ENCODE data around the gene SLC1A2. TPM values are rescaled to one million over a fixed set of nuclear protein-coding genes. Genes with fewer than 3 reads are reported as not detected.

Gene SLC1A2
- total RNA-seq, 1 experiment from 2014 or later: 0.50 TPM

DNA sequence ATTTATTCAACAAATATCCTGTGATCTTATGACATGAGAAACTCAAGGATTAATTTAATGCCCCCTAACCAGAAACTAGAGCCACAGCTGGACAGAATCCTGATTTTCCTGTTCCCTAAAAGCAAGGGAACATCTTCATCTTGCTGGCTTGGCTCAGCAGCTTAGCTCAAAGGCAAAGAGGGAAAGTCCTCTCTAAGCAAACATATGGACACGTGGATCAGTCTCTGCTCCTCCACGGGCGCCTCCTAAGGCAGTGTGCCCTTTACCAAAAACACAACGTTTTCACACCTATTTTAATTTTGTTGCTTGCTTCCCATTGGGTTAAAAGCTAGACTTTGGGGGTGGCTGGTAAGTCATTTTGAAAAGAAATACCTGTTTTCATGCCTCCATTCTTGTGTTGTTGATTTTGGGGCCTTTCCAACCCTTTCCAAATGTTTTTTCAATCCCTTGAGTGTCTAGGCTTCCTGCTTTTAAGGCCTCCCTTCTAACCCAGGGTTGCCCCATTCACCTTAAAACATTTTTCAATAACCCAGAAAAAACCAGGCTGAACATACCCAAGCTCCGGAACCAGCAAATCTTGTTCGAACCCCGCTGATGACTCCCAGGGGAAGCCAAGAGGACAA is 15.5 kb downstream of the SLC1A2 start:
- no peak overlapping the region for H3K4ac ChIP-seq (ENCODE audit: low read depth, low read length)
- no peak overlapping the region for H3K27ac Mint-ChIP-seq
- no CpG with 5 or more reads among the region's 7 CpGs for WGBS (ENCODE audit: extremely low coverage, insufficient read length, low lambda C conversion rate)

More for the DNA sequence above, 15.5 kb downstream of the SLC1A2 start:
- H4K5ac ChIP-seq (ENCODE audit: insufficient read length, low read depth, low read length): no peak overlapping the region
- H4K8ac ChIP-seq (replicated peaks; ENCODE audit: insufficient read length, low read depth, low read length): no peak overlapping the region
- TF ChIP-seq, protein P1, sequence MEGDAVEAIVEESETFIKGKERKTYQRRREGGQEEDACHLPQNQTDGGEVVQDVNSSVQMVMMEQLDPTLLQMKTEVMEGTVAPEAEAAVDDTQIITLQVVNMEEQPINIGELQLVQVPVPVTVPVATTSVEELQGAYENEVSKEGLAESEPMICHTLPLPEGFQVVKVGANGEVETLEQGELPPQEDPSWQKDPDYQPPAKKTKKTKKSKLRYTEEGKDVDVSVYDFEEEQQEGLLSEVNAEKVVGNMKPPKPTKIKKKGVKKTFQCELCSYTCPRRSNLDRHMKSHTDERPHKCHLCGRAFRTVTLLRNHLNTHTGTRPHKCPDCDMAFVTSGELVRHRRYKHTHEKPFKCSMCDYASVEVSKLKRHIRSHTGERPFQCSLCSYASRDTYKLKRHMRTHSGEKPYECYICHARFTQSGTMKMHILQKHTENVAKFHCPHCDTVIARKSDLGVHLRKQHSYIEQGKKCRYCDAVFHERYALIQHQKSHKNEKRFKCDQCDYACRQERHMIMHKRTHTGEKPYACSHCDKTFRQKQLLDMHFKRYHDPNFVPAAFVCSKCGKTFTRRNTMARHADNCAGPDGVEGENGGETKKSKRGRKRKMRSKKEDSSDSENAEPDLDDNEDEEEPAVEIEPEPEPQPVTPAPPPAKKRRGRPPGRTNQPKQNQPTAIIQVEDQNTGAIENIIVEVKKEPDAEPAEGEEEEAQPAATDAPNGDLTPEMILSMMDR (conservative IDR thresholded peaks at IDR 0.05): no peak
- H3K27me3 ChIP-seq (ENCODE audit: insufficient read depth, low read length): no peaks in the 10 kb centered on the region
- no peaks in the 10 kb centered on the region for H3K9me3 ChIP-seq (ENCODE audit: control insufficient read depth, low read depth, low read length)
- no peaks in the 10 kb centered on the region for H3K79me1 ChIP-seq (ENCODE audit: insufficient read depth, low read depth, low read length, poor library complexity, severe bottlenecking)
- no peak overlapping the region for H2BK20ac ChIP-seq (ENCODE audit: low read depth, low read length, poor library complexity, severe bottlenecking)
- no peak overlapping the region for H2AFZ ChIP-seq (ENCODE audit: low read length)
- no peak overlapping the region for H3K56ac ChIP-seq (ENCODE audit: insufficient read length, low read depth, low read length)
- no peak overlapping the region for H2BK5ac ChIP-seq (ENCODE audit: insufficient read length, low read length)
- no peak overlapping the region for H3K18ac ChIP-seq (ENCODE audit: insufficient read length, low read depth, low read length)
- H4K91ac ChIP-seq (ENCODE audit: insufficient read length, low read depth, low read length): no peak overlapping the region
- H4K20me1 ChIP-seq (ENCODE audit: control insufficient read depth, insufficient read depth, insufficient read length): no peaks in the 10 kb centered on the region
- H2BK120ac ChIP-seq (ENCODE audit: low read depth, low read length, poor library complexity, severe bottlenecking): no peak overlapping the region
- Mint-ChIP-seq H3K4me1 (peaks cover 17 to 28% of the 10 kb centered on the region in 2 experiments), H3K4me3 (no peak overlapping the region), H3K27me3 (ENCODE audit: low read depth) (peaks cover 5% of the 10 kb centered on the region), H3K9me3 (no peaks in the 10 kb centered on the region; a peak in 1 of 5 replicates), H3K36me3 (ENCODE audit: insufficient read depth in 1 of 3, low read depth in 3 of 3) (no peaks in the 10 kb centered on the region)
- H3K27ac ChIP-seq (ENCODE audit: insufficient read length, low read depth, low read length): no peak overlapping the region
- no peak for DNase-seq
- H3T11ph ChIP-seq (ENCODE audit: low read length): no peak overlapping the region
- no peak overlapping the region for H3K9ac ChIP-seq (ENCODE audit: extremely low read depth, insufficient read length, low read length)
- H3K4me1 ChIP-seq (ENCODE audit: insufficient read depth, low read length): no peaks in the 10 kb centered on the region
- no peaks in the 10 kb centered on the region for H3K23me2 ChIP-seq (ENCODE audit: insufficient read length, low read depth, low read length, poor library complexity, severe bottlenecking)
- H3K14ac ChIP-seq (ENCODE audit: insufficient read depth, low read length): no peak overlapping the region
- no peak overlapping the region for H3K4me2 ChIP-seq (ENCODE audit: insufficient read depth, insufficient read length, low read length)
- H3K79me2 ChIP-seq (ENCODE audit: insufficient read depth, low read length): no peaks in the 10 kb centered on the region
- H3K23ac ChIP-seq (ENCODE audit: insufficient read length, low read depth, low read length): no peak overlapping the region
- H2AK5ac ChIP-seq (ENCODE audit: insufficient read length, low read length): no peak overlapping the region
- no peak overlapping the region for H2BK15ac ChIP-seq (ENCODE audit: low read depth, low read length)
- H2BK12ac ChIP-seq (ENCODE audit: insufficient read length, low read depth, low read length): no peak overlapping the region

Data from H9 (cell line).